Stimulated activated CD4-positive, alpha-beta T cell treated with anti-CD3 and anti-CD28 coated beads, Interleukin-15, amount 100 ng/mL, for 48 hours (primary cell): ENCODE measurements around the gene PRDM16.
"Not testable (repeated sequence)": the region's sequence is repeated elsewhere in the genome, so short reads cannot be mapped to it uniquely, and the experiment has no call there.

Source experiments
- DNase-seq, 2 donors: peaks; one replicate each; pipeline ENCODE4 v3.0.0-alpha.2; 2020; ENCODE audit warnings: low read depth in 2 of 2

Gene PRDM16

GRCh38 chr1:3082051-3082450 lies 13.0 kb downstream of the PRDM16 start:
- no peak for DNase-seq

- DNase-seq, result no peak
These were observed 13.8 kb downstream of the PRDM16 start for GRCh38 chr1:3082571-3083516.

- DNase-seq, result no peak
These were observed 15.2 kb downstream of the PRDM16 start for GRCh38 chr1:3084154-3084553.

GRCh38 chr1:3084726-3085125 lies 15.7 kb downstream of the PRDM16 start:
- no peak for DNase-seq

GRCh38 chr1:3085721-3086120 lies 16.7 kb downstream of the PRDM16 start:
- DNase-seq, result no peak

GRCh38 chr1:3086272-3086974 lies 17.4 kb downstream of the PRDM16 start:
- no peak for DNase-seq

GRCh38 chr1:3087049-3087448 lies 18.0 kb downstream of the PRDM16 start:
- no peak for DNase-seq

- DNase-seq, result not testable (repeated sequence)
These were observed 19.1 kb downstream of the PRDM16 start for GRCh38 chr1:3087946-3088668.

- DNase-seq, result no peak
These were observed 20.5 kb downstream of the PRDM16 start for GRCh38 chr1:3089490-3089889.

GRCh38 chr1:3091334-3091733 lies 22.3 kb downstream of the PRDM16 start:
- DNase-seq, result no peak

GRCh38 chr1:3092530-3092929 lies 23.5 kb downstream of the PRDM16 start:
- no peak for DNase-seq

- no peak for DNase-seq
These were observed 25.1 kb downstream of the PRDM16 start for GRCh38 chr1:3093898-3094626.

- no peak for DNase-seq
These were observed 26.1 kb downstream of the PRDM16 start for GRCh38 chr1:3094863-3095780.

GRCh38 chr1:3096345-3096744 lies 27.3 kb downstream of the PRDM16 start:
- DNase-seq, result no peak

- DNase-seq, result no peak
These were observed 28.2 kb downstream of the PRDM16 start for GRCh38 chr1:3097231-3097630.

- no peak for DNase-seq
These were observed 28.9 kb downstream of the PRDM16 start for GRCh38 chr1:3097861-3098260.

- DNase-seq, result no peak
These were observed 30.9 kb downstream of the PRDM16 start for GRCh38 chr1:3099861-3100260.

- DNase-seq, result no peak
These were observed 32.3 kb downstream of the PRDM16 start for GRCh38 chr1:3101124-3101939.

GRCh38 chr1:3102641-3103040 lies 33.6 kb downstream of the PRDM16 start:
- no peak for DNase-seq
